KOPT-K1 (cell line): ENCODE results near the gene COMP.

Experiments used
- H3K27ac ChIP-seq: fragments of 200-600 bp; sonication (generic); 2 replicates; pipeline ENCODE4 v1.5.1; 2016; ENCODE audit warnings: antibody characterized with exemption, mild to moderate bottlenecking, low read depth, low read length; ENCODE audit not compliant: poor library complexity, severe bottlenecking
- H3K36me3 ChIP-seq: fragments of 200-600 bp; sonication (generic); 2 replicates; pipeline ENCODE4 v1.5.1; 2017; ENCODE audit warnings: antibody characterized with exemption, mild to moderate bottlenecking, low read length, moderate library complexity; ENCODE audit not compliant: insufficient read depth
- H3K9me3 ChIP-seq: fragments of 200-600 bp; sonication (generic); 2 replicates; pipeline ENCODE4 v1.5.1; 2017; ENCODE audit warnings: antibody characterized with exemption, low read length, mild to moderate bottlenecking; ENCODE audit not compliant: insufficient read depth, poor library complexity, severe bottlenecking

The COMP gene

DNA sequence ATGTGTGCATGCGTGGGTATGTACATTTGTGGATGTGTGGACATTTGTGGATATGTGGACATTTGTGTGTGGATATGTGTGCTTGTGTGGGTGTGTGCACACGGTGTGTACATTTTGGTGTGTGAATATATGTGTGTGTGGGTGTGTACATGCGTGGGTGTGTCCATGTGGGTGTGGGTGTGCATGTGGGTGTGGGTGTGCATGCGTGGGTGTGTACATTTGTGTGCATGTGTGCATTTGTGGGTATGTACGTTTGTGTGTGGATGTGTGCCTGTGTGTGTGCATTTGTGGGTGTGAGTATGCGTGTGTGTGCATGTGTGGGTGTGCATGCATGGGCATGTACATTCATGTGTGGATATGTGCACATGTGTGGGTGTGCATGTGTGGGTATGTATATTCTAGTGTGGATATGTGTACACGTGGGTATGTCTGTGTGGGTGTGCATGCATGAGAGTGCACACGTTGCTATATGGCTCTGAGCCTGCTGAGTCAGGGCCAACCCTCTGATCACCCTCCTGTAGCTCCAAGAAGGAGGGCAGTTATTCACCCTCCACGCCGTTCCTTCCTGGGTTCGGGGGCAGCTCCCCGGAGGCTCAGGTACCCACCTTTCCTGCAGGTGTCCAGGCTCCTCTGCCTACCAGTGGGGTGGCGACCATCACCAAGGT lies 20.3 kb downstream of the COMP start:
- no peak overlapping the region for H3K27ac ChIP-seq
- no peaks in the 10 kb centered on the region for H3K9me3 ChIP-seq
- no peaks in the 10 kb centered on the region for H3K36me3 ChIP-seq

DNA sequence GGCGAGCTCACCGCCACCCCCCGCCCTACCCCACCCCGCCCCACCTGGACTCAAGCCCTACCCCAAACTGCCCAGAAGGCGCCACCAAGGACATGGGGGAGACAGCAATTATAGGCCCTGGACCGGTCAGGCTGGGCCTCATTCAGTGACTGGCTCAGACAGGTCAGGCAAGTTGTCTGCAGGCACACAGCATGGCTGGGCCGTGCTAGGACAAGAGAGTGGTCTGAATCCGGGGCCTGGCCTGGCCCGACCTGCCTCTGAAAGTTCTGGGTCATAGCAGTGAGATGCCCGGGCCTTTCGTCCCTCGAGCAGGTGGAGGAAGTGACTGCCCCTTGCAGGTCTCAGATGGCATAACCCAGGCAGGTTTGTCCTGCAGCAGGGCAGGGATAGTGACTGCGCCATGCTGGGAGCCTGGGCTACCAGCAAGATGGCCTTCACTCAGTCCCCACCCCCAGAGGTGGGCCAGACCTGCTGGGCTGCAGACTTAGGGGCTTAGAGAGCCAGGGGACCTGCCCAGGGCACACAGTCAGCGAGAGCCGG lies 21.0 kb downstream of the COMP start:
- H3K36me3 ChIP-seq, result no peaks in the 10 kb centered on the region
- no peak overlapping the region for H3K27ac ChIP-seq
- no peaks in the 10 kb centered on the region for H3K9me3 ChIP-seq

DNA sequence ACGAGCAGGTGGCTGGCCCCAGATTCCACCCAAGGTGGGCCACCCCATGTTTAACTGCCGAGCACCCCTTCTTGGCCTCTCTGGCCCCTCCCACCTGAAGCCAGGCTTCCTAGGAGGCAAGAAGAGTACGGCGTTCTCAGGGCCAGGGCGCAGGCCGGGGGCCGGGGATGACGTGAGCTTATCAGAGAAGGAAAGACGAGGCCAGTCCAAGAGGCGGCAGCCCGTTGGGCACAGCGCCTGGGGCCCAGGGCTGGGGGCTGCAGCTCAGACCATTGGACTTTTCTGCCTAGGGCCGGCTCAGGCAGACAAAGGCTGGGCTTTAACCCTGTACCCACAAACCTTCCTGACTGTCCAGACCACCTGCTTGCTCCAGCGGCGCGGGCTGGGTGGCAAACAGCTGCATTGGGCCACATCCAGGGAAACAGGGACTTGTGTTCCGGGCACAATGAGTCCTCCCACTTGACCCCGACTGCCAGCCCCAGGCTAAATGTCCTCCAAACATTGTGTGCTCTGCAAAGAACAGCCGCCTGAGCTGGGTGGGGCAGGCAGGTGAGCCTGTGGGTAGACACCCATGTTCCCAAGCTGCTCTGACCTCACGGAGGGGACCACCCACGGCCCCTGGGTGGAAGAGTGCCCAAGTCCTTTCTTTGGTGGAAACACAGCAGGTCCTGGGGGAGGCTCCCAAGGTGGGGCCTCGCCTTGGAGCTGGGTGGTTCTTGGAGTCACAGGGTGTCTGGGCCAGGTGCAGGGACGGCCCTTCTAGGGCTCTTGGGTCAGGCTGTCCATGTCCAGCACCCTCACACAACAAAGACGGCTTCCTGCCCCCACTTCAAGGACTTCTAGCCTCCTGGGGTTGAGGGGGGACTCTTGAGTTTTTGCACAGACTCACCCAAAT lies 21.9 kb downstream of the COMP start:
- Histone ChIP-seq H3K9me3 (no peaks in the 10 kb centered on the region), H3K36me3 (no peaks in the 10 kb centered on the region), H3K27ac (no peak overlapping the region)

DNA sequence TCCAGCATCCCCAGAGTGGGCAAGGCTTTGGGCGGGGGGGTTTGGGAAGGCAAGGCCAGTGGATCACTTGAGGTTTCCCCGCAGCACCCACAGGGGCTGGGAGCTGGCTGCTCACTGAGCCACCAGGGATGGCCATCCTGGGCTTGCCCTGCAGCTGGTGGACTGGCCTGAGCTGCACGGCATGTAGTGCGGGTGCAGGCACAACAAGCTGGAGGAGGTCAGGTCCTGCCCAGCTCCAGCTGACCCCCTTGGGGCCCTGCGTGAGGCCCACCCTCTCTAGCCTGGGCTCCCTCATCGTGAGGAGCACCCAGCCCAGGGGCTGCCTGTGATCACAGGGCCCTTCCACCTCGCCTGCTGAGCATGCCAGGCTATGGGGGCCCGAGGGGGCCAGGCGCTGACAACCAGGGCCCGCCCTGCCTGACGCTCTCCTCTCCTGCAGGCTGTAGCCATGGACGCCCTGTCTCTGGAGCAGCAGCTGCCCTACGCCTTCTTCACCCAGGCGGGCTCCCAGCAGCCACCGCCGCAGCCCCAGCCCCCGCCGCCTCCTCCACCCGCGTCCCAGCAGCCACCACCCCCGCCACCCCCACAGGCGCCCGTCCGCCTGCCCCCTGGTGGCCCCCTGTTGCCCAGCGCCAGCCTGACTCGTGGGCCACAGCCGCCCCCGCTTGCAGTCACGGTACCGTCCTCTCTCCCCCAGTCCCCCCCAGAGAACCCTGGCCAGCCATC lies 22.9 kb downstream of the COMP start:
- H3K27ac ChIP-seq, result no peak overlapping the region
- H3K9me3 ChIP-seq, result no peaks in the 10 kb centered on the region
- no peaks in the 10 kb centered on the region for H3K36me3 ChIP-seq

DNA sequence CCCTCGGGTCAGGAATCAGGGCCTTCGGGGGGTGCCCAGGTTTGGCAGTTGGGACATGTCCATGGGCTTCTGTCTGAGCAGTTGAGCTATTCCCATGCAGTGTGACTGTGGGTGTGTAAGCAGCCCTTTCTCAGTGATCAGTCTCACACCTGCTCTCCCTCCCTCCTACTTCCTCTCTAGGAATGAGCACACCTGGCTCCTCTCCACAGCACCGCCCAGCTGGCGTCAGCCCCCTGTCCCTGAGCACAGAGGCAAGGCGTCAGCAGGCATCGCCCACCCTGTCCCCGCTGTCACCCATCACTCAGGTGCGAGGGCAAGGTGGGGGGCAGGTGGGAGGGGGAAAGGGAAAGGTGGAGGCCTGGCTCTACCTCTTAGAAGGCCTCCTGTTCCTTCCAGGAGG lies 25.9 kb downstream of the COMP start:
- no peak overlapping the region for H3K27ac ChIP-seq
- H3K9me3 ChIP-seq, result no peaks in the 10 kb centered on the region

DNA sequence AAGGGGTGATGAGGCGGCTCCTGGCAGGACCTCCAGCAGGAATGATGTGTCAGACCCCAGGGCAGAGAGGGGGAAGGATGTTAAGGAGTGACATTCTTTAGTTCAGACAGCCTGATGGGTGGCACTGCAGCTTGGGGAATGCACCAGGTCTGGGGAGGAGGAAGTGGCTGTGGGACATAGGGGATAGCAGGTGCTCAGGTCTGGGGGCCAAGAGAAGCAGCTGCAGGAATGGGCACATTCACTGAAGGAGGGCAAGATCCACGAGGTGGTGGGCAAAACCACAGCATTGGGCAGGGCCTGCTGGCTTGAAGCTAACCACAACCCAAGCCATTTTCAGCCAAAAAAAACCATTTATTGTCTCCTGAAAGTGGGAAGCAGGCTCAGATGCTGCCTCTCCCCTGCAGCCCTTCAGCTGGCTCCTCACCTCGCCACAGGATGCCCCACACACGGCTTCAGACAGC lies 26.5 kb downstream of the COMP start:
- H3K9me3 ChIP-seq, result no peaks in the 10 kb centered on the region
- no peak overlapping the region for H3K27ac ChIP-seq
- H3K36me3 ChIP-seq, result no peaks in the 10 kb centered on the region

More for the DNA sequence above, 25.9 kb downstream of the COMP start:
- no peaks in the 10 kb centered on the region for H3K36me3 ChIP-seq

DNA sequence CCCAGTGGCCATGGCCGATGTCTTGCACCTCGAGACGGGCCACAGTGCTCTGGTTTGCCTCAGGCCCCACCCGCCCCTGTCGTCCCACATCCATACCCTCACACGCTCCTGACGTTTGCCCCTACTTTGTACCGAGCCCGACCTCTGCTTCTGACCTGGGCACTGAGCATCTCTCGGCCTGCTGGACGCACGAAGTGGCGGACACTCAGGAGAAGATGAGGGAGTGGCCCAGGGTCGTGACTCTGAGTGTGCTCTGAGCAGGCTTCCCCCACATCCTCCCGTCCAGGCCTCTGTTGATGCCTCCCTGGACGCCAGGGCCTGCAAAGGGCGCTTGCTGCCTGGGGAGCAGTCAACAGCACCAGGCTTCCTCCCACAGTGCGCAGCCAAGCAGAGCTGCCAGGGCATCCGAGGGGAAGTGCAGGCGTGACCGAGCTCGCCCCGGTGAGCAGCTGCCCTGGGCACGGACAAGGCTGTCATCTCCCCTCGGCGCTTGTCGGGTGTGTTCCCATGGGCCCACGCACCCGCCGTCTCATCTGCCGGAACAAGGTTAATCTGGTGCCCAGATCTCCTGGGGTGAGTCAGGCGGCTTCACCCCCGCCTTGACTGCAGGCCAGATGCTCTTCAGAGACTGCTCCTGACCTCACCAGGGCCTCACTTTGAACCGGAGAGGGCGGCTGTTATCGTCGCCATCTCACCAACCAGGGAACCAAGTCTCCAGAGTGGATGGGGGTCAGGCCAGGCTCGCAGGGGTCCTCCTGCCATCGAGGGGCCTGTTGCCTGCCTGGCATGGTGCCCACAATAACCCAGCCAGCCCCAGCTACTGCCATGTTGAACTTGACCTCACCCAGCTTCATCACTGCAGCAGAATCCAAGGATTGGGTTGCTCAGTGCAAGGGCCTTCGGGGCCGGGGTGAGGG lies 27.2 kb downstream of the COMP start:
- no peaks in the 10 kb centered on the region for H3K9me3 ChIP-seq
- no peaks in the 10 kb centered on the region for H3K36me3 ChIP-seq
- no peak overlapping the region for H3K27ac ChIP-seq

- Histone ChIP-seq H3K9me3 (no peaks in the 10 kb centered on the region), H3K36me3 (no peaks in the 10 kb centered on the region), H3K27ac (no peak overlapping the region)
Measured at GRCh38 chr19:18762125-18763023, 28.7 kb downstream of the COMP start.

DNA sequence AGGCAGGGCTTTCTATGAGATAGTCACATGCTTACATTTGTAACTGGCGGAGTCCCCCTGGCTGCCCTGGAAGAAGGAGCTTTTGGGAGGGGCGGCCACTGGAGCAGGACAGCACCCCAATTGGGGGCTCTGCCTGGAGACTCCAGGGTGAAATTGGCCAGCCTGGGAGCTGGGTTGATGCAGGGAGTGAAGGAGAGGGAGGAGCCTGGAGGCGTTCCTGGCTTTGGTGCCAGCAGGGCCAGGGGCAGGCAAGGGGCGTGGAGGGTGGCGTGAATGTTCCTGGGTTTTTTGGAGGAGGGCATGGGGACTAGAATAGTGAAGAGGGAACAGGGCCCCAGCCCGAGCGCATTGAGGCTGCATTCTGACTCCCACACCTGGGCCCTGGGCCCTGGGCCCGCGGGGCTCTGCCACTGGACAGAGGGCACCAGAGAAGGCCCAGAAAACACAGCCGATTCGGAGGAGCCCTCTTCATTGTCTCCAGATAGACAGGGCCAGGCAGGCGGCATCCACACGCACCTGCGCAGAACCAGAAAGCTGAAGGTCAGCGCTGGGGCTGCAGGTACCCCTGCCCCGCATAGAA lies 29.5 kb downstream of the COMP start:
- Histone ChIP-seq H3K36me3 (no peaks in the 10 kb centered on the region), H3K9me3 (no peaks in the 10 kb centered on the region), H3K27ac (no peak overlapping the region)

DNA sequence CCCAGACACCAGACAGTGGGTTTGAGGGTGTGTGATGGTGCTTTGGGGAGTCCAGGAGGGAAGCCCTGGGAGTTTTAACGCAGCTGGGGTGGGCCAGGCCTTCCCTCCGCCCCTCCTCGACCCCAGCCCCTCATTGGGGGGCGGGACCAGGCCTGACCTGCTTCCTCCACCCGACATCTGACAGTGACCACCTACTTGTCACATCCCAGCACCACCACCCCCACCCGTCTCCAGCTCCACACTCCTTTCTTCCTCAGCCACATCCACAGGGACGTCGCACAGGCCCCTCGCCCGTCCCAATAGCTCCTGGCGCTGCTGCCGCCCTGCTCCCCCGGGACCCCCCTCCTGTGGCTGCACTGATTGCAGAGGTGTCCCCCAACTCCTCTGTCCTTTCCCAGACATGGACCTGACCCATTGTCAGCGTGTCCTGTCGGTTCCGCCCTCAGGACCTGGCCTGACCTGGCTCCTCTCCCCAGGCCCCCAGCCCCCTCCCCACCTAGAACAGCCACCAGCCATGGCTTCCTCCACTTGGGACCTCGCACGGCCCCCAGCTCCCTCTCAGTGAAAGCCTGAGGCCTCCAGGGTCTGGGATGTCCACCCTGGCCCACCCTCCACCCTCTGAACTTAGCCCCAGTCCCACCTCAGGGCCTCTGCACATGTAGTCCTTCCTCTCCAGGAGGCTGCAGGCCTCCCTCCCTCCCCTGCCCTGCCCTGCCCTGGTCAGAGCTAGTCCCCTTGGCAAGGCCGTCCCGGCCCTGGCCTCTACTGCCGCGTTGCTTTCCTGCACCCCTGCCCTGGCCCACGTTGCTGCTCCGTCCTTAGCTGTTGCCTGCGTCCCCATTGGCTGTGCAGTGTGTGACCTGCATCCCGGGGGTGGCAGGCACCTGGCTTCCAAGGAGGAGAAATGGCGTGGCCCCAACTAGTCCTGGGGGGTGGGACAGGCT lies 30.4 kb downstream of the COMP start:
- Histone ChIP-seq H3K9me3 (no peaks in the 10 kb centered on the region), H3K27ac (no peak overlapping the region), H3K36me3 (no peaks in the 10 kb centered on the region)

DNA sequence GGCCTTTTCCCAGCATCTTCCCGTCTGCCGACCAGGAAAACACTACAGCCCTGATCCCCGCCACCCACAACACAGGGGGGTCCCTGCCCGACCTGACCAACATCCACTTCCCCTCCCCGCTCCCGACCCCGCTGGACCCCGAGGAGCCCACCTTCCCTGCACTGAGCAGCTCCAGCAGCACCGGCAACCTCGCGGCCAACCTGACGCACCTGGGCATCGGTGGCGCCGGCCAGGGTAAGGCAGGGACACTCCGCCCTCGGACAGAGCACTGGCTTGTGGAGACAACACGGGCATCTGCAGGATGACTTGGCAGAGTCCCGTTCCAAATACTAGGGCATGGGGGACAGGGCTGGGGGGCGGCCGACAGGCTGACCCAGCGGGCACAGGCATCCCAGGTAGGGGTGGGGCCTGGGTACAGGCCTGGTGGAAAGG lies 31.1 kb downstream of the COMP start:
- Histone ChIP-seq H3K36me3 (no peaks in the 10 kb centered on the region), H3K27ac (no peak overlapping the region), H3K9me3 (no peaks in the 10 kb centered on the region)

- no peaks in the 10 kb centered on the region for H3K9me3 ChIP-seq
- no peaks in the 10 kb centered on the region for H3K36me3 ChIP-seq
- no peak overlapping the region for H3K27ac ChIP-seq
Measured at GRCh38 chr19:18759304-18759994, 31.7 kb downstream of the COMP start.
